Progenitor cell of endocrine pancreas (in vitro differentiated cells): ENCODE data around the gene SLC9A3. TPM values are rescaled to one million over a fixed set of nuclear protein-coding genes. Genes with fewer than 3 reads are reported as not detected.

Experiments
- DNase-seq: peaks from one replicate; pipeline ENCODE4 v3.0.0; 2021; ENCODE audit warnings: low spot score; ENCODE audit not compliant: unreplicated experiment
- H3K27ac Mint-ChIP-seq: 2 replicates; pipeline ENCODE4 v1.8.0; 2021; ENCODE audit warnings: mild to moderate bottlenecking, moderate library complexity, mixed read lengths
- H3K27me3 Mint-ChIP-seq: 2 replicates; pipeline ENCODE4 v1.8.0; 2021; ENCODE audit warnings: mixed read lengths
- H3K36me3 Mint-ChIP-seq: 2 replicates; pipeline ENCODE4 v1.8.0; 2022; ENCODE audit warnings: mixed read lengths; ENCODE audit not compliant: insufficient read depth
- H3K4me1 Mint-ChIP-seq: 2 replicates; pipeline ENCODE4 v1.8.0; 2021; ENCODE audit warnings: low read depth, mixed read lengths
- H3K4me3 Mint-ChIP-seq: 2 replicates; pipeline ENCODE4 v1.8.0; 2021; ENCODE audit warnings: low read depth, mild to moderate bottlenecking, moderate library complexity, mixed read lengths
- H3K9me3 Mint-ChIP-seq: 2 replicates; pipeline ENCODE4 v1.8.0; 2021; ENCODE audit warnings: low read depth, mixed read lengths
- total RNA-seq: library from RNA; stranded (reverse); gene quantifications from 2 replicates; pipeline ENCODE4 v1.2.1, GENCODE V29; 2021
- TF ChIP-seq, protein P1 (sequence below): fragments of 200-600 bp; sonication (generic); IDR thresholded peaks from one replicate; pipeline ENCODE4 v1.5.0; 2021; ENCODE audit warnings: antibody characterized with exemption, mild to moderate bottlenecking; ENCODE audit not compliant: unreplicated experiment

The SLC9A3 gene
- total RNA-seq, 1 donor from 2014 or later = 1.7 TPM

DNA sequence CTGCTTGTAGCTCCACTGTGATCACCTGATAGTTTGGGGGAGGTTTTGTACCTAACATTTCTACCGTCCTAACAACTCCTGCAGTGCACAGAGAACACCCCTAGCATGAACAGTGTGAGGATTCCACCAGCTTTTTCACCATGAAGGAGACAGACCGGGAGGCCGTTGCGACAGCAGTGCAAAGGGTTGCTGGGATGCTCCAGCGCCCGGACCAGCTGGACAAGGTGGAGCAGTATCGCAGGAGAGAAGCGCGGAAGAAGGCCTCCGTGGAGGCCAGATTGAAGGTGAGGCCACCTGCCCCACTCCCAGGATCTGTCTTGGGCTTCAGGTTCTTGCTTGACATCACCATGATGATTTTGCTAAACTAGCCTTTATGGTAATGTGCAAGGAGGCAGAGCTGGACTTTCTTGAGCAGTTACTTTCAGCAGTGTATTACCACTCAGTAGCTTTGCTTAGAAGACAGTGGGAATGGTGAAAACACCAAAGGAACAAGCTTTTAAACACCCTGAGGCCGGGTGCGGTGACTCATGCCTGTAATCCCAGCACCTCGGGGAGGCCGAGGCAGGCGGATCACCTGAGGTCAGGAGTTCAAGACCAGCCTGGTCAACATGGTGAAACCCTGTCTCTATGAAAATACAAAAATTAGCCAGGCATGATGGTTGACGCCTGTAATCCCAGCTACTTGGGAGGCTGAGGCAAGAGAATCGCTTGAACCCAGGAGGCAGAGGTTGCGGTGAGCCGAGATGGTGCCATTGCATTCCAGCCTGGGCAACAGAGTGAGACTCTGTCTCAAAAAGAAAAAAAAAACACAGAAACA is 78.0 kb downstream of the SLC9A3 start:
- Mint-ChIP-seq H3K4me1 (peaks cover 12% of the 10 kb centered on the region), H3K9me3 (peaks cover 4% of the 10 kb centered on the region), H3K4me3 (peak overlapping the region; percentile 26), H3K27me3 (no peaks in the 10 kb centered on the region), H3K27ac (no peak overlapping the region), H3K36me3 (peaks cover 29% of the 10 kb centered on the region)
- TF ChIP-seq, protein P1, sequence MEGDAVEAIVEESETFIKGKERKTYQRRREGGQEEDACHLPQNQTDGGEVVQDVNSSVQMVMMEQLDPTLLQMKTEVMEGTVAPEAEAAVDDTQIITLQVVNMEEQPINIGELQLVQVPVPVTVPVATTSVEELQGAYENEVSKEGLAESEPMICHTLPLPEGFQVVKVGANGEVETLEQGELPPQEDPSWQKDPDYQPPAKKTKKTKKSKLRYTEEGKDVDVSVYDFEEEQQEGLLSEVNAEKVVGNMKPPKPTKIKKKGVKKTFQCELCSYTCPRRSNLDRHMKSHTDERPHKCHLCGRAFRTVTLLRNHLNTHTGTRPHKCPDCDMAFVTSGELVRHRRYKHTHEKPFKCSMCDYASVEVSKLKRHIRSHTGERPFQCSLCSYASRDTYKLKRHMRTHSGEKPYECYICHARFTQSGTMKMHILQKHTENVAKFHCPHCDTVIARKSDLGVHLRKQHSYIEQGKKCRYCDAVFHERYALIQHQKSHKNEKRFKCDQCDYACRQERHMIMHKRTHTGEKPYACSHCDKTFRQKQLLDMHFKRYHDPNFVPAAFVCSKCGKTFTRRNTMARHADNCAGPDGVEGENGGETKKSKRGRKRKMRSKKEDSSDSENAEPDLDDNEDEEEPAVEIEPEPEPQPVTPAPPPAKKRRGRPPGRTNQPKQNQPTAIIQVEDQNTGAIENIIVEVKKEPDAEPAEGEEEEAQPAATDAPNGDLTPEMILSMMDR = no peak
- DNase-seq = no peak

DNA sequence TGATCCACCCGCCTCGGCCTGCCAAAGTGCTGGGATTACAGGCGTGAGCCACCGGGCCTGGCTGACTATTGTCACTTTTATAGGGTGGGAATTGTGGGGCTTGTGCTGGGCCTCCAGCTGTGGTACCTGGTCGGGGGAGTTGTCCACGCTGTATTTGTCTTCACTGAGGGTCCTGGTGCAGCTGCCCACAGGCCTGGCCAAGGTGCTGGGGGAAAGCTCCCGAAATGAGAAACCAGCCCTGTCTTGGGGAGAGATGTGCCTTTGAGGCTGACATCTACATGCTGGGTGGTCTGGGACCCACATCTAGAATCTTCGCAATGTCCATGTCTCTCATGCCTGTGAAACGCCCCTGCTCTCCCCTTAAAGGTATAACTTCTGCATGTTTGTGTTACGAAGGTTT is 78.7 kb downstream of the SLC9A3 start:
- TF ChIP-seq, protein P1 = no peak
- Mint-ChIP-seq H3K4me1 (peaks cover 12% of the 10 kb centered on the region), H3K4me3 (no peak overlapping the region), H3K27me3 (no peaks in the 10 kb centered on the region), H3K36me3 (peaks cover 23% of the 10 kb centered on the region), H3K27ac (no peak overlapping the region), H3K9me3 (no peaks in the 10 kb centered on the region)
- DNase-seq = no peak

DNA sequence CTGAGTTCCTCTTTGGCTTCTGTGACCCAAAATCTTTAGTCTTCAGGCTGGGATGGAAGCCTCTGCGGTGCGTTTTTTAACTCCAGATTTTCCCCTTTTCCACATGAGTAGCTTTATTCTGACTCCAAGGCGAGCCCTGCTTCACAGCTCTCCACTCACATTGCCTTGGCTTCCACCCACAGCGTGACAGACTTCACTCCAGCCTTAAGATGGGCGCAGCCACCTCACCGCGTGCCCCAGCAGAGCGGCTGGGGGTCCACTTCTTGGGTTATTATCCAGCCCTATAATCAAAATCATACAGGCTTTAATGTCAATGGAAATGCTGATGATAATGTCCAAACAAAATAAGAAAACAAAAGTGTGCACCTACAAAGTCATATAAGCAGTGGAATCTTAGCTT is 80.0 kb downstream of the SLC9A3 start:
- Mint-ChIP-seq H3K27me3 (no peaks in the 10 kb centered on the region), H3K27ac (no peak overlapping the region), H3K4me1 (peaks cover 12% of the 10 kb centered on the region), H3K4me3 (peak overlapping the region; percentile 98), H3K36me3 (peaks cover 15% of the 10 kb centered on the region), H3K9me3 (no peaks in the 10 kb centered on the region)
- DNase-seq = no peak
- TF ChIP-seq, protein P1 = no peak

DNA sequence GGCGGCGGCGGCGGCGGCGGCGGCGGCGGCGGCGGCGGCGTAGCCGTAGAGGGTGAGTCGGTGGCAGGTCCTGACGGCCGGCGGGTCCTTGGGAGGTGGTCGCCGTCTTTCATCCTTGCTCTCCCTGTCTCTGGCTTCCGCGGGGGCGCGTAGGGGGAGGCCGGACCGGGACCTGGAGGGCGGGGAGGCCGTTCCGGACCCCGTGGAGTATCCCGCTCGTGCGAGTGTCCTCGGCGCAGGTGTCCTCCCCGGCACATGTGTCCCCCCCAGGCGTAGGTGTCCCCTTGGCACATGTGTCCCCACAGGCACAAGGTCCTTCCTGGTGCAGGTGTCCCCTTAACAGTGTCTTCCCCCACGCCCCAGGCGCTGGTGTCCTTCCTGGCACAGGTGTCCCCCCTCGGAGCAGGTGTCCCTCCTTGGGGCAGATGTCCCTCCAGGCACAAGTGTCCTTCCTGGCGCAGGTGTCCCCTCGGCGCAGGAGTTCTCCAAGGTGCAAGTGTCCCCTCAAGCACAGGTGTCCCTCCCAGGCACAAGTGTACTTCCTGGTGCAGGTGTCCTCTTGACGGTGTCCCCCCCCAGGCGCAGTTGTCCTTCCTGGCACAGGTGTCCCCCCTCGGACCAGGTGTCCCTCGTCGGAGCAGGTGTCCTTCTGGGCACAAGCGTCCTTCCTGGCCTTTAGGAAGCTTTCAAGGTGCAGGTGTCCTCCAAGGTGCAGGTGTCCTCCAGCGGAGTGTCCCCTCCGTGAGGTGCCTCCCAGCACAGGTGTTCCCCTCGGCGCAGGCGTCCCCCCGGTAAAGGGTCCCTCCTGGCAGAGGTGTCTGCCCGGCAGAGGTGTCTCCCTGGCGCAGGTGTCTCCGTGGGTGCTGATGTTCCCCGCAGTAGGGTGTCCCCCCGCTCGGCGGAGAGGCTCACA is 80.8 kb downstream of the SLC9A3 start:
- Mint-ChIP-seq H3K27ac (peak overlapping the region; percentile 33), H3K4me3 (peak overlapping the region; percentile 98), H3K36me3 (peaks cover 15% of the 10 kb centered on the region), H3K27me3 (no peaks in the 10 kb centered on the region), H3K4me1 (peaks cover 12% of the 10 kb centered on the region), H3K9me3 (no peaks in the 10 kb centered on the region)
- DNase-seq = no peak
- TF ChIP-seq, protein P1 = no peak
